Activated CD4-positive, CD25-positive, alpha-beta regulatory T cell treated with anti-CD3 and anti-CD28 coated beads, Interleukin-2, amount 50 U/mL, for 16 hours (primary cell): Measurements from ENCODE around the gene CREB3.

ENCODE experiments used
- DNase-seq: peaks from one replicate; pipeline ENCODE4 v3.0.0-alpha.2; 2020; ENCODE audit warnings: low read depth, low spot score

Gene CREB3, protein sequence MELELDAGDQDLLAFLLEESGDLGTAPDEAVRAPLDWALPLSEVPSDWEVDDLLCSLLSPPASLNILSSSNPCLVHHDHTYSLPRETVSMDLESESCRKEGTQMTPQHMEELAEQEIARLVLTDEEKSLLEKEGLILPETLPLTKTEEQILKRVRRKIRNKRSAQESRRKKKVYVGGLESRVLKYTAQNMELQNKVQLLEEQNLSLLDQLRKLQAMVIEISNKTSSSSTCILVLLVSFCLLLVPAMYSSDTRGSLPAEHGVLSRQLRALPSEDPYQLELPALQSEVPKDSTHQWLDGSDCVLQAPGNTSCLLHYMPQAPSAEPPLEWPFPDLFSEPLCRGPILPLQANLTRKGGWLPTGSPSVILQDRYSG

DNA sequence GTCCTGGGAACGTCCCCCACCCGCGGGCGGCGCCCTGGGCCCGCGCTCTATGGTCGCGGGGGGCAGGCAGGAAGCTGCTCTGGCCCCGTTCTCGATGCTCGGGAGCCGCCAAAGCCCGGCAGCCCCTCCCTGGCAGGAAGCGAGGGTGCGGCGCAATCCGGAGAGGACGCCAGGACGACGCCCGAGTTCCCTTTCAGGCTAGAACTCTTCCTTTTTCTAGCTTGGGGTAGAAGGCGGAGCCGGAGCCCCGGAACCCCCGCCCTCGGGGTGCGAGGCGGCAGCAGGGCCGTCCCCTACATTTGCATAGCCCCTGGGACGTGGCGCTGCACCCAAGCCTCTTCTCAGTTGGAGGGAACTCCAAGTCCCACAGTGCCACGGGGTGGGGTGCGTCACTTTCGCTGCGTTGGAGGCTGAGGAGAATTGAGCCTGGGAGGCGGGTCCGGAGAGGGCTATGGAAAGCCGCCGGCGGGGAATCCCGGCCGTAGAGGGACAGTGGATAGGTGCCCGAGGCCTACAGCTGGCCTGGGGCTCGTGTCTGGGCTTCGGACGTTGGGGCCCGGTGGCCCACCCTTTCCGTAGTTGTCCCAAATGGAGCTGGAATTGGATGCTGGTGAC lies at the start of gene CREB3, which contains the start of gene TLN1:
Gene CREB3, plus strand, starts transcription at position 482 of the 615 bp plus-strand sequence. Its CDS starts 107 bp downstream, at position 589.
Gene TLN1, minus strand, starts transcription at position 11 of the 615 bp plus-strand sequence. CDS start 6,501 bp downstream, outside the sequence.
- DNase-seq, result peak; percentile 91

DNA sequence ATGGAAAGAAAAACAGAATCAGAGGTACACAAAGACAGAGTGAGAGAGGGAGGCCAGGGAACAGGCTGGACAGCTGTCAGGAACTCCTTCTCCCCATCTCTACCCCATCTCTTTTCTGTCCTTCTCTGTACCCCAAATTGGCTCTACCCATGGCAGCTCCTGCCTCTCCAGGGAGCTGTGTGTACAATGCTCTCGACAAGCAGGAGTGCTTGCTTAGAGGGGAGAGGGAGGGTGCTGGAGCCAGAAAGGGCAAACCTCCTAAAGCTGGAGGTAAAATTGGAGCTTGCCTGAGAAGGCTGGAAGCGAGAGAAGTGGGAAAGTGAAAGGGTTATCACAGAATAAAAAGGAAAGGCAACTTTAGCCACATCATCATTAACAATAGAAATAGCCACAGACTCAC lies 49.1 kb upstream of the CREB3 start:
- DNase-seq, result no peak

DNA sequence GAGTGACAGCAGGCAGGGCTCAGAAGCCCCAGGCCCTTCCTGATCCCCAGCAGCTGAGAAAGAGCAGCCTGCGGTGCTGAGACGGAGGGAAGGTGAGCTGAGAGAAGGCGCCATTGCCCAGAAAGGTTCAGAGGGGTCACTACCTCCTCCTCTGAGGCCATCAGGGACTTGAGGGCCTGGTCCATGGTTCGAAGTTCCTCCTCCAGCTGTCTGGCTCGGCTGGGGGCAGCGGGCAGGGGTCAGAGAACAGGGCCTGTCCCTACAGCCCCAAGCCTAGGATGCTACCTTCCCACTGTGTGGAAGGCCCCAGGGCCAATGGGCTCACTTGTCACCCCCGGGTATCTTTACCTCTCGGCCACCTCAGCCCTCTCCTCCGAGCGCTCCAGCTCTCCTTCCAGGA lies 47.5 kb upstream of the CREB3 start:
- no peak for DNase-seq

DNA sequence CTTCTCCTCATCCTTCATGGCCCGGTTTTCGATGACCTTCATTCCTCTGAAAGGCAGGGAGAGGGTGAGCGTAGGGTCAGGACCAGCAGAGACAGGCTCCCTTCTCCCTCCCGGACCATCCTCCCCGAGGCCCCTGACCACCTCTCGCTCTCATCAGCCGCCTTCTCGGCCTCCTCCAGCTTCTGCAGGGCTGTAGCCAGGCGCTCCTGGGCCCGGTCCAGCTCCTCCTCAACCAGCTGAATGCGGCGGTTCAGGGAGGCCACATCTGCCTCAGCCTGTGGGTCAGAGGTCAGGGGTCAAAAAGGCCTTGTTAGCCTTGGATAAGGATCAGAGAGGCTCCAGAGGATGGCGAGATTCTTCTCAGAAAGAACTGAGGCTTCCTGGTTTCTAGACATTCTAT lies 47.0 kb upstream of the CREB3 start:
- DNase-seq, result no peak

DNA sequence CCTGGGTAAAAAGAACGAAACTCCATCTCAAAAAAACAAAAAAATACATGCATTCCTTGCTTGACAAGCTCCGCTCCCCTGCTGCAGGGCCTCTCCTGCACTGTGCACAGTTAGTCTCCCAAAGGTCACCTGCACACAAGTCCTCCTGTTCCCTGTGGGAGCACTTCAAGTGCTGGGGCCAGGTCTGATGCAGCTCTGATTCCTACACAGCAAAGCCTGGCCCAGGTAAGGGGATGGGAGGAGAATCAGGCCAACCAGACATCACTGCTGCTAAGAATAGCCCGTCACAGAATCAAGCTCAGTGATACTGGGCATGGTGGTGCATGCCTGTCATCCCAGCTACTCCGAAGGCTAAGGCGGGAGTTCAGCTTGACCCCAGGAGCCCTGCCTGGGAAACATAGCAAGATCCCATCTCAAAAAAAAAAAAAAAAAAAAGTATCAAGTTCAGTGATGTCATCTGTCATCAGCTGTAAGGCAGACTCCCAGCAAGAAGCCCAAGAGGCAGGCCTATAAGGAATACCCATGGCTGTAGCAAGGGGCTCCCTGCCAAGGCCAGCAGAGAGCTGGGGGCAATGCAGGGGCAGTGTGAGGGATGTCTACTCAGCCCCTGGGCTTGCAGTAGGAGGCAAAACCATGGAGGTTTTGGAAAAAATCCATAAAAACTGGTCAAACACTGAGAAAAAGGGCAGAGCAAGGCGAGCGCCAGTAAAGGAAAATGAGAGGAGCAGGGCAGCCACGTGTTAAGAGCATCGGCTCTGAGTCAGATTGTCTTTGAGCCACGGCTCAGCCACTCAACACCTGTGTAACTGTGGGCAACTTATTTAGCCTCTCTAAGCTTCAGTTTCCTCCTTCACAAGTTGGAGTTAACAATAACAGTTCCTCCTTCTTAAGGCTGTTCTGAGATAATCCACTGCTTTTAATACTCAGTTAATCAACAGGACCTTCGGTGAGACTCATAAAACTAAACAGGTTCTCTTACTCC lies 46.0 kb upstream of the CREB3 start:
- DNase-seq, result no peak

DNA sequence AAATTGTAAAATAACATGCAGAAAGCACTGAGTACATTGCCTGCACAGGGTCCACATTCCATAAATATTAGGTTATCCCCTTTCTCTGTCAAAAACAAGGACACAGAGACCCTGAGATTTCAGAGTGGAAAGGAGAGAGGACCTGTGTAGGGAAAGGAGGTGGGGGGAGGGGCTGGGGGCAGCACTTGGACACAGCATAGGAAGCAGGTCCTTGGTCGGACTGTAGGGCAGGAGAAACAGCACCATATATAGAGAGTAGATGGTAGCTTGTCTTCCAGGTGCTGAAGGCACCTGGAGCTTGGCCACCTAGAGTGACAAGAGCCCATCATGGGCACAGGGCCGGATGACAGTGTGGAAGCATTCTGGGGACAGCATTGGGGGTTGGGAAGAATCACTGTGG lies 45.2 kb upstream of the CREB3 start:
- no peak for DNase-seq

DNA sequence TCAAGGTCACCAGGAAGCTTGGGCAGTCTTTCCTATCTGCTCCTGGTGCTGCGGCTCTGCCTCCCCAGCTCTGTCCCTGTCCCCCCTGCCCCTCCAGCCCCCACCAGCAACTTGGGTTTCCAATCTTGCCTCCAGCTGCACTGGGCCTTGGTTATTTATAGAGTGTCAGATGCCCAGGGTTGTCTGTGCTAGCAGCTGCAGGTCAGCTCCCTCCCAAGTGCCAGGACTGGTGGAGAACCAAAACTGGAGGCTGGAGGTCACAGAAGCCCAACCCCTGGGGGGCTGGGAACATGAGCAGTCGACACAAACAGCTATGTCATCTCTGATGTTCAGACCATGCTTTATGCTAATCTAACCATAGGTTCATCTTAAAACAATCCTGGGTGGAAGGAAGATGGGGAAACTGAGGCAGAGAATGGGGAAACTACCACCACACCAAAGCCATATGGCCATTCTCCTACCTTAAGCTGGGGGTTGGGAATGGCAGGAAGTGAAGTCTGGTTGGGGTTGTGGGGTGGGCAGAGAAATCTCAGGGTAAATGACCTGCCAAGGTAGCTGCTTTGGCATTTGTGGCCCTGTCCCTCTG lies 44.4 kb upstream of the CREB3 start:
- DNase-seq, result no peak

DNA sequence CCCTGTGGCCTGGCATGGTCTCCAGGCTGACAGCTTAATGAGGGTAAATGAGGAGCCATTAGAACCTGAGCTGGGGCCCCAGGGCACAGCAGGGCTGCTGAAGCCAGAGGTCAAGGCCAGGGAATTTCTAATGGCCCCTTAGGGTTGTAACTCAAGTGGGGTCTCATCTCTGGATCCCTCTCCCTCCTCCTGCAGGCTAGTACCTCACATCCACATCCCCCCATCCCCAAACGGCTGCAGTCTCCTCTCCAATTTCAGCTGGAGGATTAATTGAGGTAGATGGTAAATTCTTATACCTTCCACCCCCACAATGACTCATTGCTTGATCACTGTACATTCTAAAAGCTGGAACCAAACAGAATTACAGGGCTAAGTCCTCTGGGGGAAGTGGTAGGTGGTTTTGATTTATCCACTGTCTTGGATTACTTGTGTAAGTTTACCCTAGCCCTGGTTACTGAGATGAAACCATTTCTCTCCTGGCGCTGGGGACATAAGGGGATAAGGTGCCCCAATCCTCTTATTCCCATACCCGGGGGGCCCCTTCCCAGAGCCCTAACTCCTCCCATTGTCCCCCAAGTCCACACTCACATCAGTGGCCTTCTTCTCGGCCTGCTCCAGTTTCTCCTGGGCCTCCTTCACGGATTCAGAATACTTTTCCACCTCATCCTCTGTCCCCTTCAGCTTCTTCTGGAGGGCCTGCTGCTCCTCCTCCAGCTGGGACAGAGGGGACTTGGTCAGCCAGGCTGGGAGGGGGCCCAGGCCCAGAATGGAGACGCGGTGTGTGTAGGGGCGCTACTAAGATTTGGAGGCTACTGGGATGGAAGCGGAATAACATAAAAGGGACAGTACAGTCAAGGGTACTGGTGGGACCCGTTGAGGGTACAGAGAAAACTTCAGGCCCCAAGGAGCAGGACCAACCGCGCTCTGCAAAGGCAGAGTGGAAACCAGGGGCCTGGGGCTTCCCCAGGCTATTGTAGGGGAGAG lies 43.6 kb upstream of the CREB3 start:
- no peak for DNase-seq

DNA sequence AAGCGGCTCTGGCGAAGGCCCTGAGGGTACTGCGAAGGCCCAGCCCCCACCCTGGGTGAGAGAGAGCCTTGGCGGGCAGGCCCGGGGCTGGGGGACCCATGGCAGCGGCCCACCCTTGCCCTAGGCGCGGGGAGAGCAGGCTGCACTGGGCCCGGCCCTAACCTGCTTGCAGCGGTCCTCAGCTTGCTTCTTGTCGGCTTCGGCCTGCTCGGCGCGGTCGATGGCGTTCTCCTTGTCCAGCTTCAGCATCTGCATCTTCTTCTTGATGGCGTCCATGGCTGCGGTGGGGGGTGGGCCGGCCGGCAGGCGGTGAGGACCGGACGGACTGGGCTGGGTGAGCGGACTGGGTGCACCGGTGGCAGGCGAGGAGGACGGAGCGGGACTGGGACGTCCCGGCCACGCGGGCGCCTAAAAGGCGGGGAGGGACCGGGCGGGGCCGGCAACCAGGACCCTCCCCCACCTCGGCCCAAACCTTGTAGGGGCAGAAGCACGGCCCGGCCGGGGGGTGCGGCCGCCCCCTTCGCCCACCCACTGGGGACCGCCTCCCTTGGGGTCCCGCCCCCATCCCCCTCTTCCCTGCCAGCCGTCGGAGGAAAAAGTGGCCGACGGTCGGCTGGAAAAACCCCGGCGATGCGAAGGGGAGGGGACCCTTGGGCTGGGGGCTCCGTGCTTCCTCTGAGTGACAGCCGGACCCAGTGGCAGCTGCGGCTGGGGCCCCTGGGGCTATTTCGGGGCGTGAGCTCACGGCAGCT lies 42.7 kb upstream of the CREB3 start, which contains the start of gene TPM2:
Gene TPM2, minus strand, starts transcription at position 384 of the 752 bp plus-strand sequence. Its CDS starts 108 bp downstream, at position 276.
- DNase-seq, result no peak

DNA sequence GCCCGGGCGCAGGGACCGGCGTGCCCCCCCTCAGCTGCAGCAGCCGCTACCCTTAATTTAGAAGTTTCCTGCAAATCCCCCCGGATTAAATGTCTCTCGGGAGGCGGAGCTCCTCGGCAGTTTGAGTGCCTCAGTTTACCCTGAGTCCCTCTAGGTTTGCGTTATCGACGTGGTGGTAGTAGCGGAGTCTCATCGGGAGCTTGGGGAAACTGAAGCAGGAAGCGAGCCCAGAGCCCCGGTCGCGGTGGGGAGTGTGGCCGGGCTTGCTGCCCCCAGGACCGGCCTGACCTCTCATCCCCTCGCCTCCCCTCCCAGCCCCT lies 42.2 kb upstream of the CREB3 start:
- no peak for DNase-seq

DNA sequence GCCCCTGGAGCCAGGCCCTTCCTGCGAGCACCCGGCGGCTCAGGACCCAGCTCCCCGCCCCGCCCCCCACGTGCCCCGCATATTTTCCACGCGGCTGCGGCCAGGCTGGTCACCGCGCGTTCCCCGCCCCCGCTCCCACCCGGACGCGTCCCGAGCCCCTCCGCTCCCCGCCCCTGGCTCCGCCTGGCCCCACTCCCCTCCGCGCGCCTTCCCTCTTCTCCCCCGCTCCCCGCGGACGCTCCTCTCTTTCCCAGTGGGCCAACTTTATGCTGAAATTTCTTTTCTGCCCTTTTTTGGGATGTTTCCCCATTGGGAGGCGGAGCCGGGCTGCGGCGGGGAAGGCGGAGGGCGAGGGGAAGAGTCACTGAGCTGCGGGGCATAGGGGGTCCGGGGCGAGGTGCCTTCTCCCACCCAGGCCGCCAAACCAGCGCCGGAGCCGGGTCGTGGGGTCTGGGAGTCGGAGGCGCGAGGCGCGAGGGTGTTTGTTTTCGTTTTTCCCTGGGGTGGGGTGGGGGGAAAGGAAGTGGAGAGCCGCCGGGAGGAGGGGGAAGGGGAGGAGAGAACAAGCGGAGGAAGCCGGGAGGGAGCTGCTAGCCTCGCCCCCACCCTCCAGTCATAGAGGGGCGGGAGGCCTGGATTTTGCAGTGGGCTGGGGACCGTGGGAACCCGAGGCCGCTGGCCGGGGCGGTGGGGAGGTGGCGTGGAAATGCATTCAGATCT lies 41.7 kb upstream of the CREB3 start:
- no peak for DNase-seq

DNA sequence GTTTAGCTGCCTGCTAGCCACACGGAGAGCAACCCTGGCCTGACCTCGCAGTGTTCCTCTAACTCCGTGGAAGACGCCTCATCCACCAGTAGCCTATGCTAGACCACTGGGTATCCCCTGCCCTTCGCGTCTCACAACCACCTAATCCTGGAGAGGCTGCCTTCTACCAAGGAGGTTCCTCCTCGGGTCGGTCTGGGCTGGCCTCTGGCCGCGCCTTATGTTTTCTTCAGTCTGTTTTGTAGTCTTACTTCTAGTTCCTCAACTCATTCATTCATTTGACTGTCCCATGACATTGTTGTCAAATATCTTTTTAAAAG lies 41.2 kb upstream of the CREB3 start:
- DNase-seq, result no peak

DNA sequence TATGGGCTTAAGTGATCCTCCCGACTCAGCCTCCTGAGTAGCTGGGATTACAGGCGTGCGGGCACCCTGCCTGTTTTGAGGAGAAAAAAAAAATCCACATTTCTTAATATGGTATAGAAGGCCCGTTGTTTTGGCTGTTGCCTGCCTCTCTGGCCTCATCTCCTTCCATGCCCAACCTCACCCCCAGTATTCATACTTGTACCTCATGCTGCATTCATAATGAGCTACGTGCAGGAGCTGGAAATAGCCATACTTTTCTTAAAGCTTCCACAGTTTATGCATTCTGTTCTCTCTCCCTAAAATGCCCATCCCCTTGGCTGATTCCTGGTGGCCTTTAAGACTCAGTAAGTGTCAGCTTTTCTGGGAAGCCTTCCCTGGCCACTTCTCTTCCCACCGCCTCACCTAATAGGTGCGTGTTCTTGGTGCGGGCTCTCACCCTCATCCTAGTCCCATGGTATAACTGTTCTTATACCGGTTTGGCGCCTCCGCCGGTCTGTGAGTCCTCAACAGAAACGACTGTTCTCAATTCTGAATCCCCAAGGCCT lies 40.6 kb upstream of the CREB3 start:
- DNase-seq, result no peak

DNA sequence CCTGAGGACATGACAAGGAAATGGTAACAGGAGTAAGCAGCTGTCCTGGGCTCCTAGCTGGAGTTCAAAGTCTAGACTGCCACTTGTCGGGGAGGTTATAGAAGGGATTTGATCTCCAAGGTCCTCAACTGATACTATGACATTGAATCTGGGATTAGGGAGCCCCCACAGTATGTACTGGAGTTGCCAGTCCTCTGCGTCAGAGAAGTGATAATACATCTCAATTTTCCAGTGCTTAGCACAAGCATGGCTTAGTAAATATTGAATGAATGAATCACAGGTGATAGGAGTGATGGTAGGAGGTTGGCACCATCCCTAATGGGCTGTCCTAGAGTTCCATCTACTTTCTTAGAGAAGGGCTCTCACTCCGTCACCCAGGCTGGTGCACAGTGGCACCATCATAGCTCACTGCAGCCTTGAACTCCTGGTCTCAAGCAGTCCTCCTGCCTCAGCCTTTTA lies 36.5 kb upstream of the CREB3 start:
- no peak for DNase-seq

DNA sequence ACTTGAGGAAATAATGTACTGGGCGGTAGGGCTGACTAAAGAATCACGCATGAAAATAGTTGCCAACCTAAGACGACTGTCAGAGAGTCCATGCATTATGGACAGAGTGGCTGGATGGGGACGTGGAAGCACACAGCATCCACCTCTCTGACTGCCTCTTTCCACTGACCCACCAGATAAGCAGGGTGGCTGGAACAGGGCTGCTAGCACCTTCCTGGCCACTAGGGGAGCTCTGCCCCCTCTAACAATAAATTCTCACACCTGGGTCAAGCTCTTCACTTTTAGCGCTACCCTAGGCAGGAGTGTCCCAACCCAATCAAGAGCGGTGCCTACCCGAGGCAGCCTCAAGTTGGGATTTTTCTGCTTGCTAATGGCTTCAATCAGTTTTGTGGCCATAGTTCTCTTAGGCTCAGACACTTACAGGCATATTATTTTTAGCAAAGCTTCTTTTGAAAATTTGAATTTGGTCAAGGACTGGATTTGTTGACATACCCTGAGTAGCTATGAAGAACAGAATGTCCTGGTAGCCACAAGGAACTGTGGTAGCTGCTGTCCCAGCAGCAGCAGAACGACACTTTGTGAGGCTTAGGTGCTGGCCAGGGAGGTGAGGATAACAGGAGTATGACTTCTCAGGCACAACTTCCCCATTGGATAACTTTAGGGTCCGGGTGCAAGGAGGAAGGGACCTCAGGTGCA lies 35.8 kb upstream of the CREB3 start:
- DNase-seq, result peak; percentile 23

DNA sequence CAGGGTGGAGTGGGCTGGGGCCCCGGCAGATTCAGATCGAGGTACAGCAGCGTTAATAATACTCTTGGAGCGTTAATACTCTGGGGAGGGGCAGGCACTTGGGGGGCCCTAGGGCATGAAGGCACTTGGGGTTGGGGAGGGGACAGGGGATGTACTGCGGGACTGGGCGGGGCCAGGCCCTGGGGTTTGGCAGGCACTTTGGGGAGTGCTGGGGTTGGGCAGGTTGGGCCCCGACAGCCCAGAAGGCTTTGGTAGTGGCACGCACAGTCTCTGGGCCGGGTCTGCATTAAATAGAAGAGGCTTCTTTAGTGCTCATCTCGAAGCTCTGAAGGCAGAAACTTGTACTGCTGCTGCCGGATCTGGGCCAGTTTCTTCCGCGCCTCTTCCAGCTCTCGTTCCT lies 35.0 kb upstream of the CREB3 start:
- DNase-seq, result no peak

DNA sequence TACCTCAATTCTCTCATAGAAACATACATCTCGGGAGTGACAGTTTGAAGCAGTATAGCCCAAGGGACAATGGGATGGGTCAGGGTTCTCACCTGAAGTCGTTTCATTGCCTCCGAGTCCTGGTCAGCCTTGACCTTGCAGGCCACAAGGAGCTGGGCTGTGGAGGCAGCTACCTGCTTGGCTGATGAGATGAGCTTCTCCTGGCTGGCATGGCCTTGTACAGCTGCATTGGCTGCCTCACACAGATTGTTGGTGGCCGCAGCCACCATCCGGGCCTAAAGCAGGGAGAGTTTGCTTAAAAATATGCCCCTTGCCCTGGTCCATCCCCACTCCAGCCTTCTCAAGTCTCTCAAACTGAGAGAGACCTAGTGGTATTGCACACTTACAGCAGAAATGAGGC lies 34.2 kb upstream of the CREB3 start:
- DNase-seq, result no peak

DNA sequence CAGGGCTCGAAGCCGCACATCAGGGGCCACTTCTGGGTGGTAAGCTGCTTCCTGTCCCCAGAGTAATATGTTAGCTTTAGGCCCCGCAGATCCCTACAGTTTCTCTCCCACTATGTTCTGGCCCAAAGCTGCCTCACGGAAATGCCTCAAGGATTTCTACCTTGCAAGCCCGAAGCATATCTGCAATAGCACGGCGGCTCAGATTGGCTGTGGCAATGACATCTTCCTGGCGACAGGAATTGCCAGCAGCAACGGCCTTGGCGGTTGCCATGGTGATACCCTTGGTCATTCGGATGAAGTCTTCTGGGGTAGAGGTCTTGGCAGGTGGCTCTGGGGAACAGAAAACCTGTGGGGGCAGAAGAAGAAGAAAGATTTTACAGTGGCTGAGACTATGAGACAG lies 32.4 kb upstream of the CREB3 start:
- no peak for DNase-seq
